HG03097 (cell line): ENCODE data around the gene AGAP1.
A peak's percentile ranks its signal among the peaks of the same experiment; 100 is the strongest.

Experiments
- ATAC-seq: cut with Tn5 transposase; IDR thresholded peaks from one replicate; pipeline ENCODE4 v1.9.1; 2021; ENCODE audit not compliant: unreplicated experiment, low FRiP score

Gene AGAP1

DNA sequence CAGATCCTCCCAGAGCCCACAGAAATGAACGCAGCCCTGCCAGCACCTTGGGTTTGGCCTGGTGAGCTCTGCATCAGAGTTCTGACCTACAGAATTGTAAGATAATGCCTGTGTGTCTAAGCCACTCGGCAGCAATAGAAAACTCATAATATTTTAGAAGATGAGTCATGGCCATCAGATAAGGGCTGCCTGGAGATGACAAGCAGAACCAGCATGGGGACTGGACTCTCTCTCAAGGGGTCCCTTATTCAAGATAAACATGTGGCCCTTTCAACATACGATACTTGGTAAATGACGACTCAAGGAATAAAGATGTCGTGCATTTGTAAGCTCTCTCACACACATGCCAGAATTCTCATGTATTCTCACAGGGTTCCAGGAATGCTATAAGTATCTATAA lies 8.5 kb upstream of the AGAP1 start:
- no peak for ATAC-seq

DNA sequence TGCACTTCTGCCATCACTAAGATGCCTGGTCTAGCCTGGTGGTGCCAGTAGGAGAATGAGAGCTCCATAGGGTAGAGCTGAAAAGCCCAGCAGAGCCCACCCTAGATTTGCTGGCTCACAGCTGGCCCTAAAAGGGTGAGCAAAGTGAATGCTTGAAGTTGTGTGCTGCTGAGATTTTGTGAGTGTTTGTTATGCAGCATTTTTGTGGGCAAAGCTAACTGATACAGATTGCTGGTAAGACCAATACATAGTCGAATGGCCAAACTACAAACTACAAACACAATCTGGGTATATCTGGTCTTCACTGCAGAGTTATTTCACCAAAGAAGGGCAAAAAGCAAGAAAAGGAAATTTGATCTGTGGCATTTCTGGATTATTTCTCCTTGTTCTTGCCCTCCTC lies 7.1 kb upstream of the AGAP1 start:
- ATAC-seq: no peak

DNA sequence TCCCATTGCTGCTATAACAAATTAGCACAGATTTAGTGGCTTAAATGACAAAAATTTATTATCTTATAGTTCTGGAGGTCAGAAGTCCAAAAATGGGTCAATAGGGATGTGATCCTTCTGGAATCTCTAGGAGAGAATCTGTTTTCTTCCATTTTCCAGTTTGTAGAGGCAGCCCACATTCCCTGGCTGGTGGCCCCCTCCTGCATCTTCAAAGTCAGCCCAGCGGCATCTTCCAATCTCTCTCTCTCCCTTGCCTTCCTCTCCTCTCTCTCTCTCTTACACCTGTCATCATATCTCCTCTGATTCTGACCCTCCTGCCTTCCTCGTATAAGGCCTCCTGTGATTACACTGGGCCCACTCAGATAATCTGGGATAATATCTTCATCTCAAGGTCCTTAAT lies 3.9 kb upstream of the AGAP1 start:
- ATAC-seq: no peak

DNA sequence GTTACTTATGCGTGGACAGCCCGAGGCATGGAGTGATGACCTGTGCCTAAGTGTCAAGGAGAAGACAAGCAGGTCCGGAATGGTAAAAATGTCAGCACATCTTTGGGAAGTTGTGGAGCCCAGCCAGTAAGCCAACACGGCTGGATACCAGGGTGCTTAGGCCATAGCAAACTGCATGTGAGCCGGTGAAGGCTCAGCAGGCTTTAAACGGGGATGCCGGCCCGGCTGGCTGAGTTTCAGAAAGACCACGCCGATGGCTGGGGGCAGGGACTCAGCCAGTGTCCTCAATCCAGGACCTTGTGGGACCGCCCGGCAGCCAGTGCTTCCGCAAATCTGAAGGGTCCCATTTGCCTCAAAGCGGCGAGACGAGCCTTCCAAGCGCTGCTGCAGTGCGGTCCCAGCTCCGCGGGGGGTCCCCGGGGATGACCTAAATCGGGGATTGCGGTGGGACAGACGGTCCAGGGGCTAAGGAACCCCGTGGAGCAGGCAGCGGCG lies 946 bp upstream of the AGAP1 start:
- ATAC-seq: no peak

DNA sequence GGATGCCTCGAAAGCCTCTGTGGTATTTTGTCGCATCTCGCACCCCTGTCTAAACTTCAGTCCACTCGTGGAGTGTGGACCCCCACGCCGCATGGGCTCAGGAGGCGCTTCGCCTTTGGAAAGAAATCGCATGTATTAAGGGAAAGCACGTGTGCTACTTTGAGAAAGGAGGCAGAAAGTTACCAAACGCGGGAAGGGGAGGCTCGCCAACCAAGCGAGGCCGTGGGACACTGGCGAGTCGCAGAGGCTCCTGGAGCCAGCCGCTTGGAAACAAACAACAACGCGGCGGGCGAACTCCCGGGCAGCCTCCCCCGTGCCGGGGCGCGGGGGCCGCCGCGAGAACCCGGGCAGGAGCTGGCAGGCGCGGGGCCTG lies 455 bp upstream of the AGAP1 start:
- ATAC-seq: no peak

DNA sequence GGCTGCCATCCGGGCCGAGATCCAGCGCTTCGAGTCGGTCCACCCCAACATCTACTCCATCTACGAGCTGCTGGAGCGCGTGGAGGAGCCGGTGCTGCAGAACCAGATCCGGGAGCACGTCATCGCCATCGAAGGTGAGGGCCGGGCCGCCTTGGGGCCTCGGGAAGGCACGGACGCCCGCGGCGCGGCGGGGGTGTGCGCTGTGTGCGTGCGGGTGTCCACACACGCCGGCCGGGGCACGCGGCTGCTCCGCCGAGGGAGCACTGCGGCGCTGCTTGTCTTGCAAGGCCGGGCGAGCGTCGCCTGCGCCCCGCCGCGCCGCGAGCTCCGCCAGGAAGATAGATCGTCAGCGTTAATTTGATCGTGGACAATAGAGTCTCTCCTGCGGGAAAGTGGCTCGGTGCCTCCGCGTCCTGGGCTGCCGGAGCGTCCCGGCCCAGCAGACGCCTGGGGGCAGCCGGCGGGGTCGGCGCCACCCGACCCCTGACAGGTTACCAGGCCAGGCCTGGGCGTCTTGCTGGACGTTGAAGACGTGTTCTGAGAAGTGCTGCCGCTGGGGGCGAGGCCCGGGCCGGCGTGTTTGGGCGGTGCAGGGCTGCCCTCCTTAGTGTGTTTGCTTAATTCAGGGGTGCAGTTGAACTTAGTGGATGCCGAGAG lies 1.0 kb downstream of the AGAP1 start:
- ATAC-seq: no peak

DNA sequence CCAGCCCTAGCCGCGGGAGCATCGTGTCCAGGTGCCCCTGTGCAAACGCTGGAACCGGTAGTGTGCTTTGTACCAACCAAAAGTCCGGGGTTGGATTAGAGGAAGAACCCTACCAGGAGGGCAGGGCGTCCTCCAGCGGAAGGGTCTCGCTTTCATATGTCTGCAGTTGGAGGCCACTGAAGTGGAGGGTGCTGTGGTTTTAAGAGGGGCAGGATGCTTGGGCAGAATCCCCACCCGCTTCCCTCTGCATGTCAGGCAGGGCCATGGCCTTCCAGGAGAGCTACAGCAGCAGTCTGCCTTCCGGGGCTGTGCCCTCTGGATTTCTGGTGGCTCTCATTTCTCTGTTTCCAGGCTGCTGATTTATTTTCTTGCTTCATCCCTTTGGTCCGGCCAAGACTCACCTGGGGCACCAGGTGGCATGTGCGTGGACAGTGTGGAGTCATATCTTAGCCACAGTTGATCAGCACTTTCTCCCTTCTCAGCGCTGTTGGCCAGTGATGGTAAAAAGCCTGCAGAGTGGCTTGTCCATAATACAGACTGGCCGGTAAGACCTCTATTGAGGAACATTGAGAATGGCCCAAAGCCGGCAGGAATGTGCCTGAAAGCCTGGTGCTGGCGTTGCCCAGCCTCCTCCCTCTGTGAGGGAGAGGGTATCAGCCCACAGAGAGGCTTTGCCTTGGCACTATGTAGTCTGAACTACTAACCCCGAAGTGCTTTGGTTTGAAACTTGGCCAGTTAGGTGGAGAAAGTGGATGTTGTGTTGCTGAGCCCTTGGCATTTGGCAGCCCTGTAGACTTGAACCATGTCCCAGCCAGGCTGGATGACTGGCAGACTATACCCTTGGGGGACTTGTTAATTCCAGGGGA lies 1.8 kb downstream of the AGAP1 start:
- no peak for ATAC-seq

DNA sequence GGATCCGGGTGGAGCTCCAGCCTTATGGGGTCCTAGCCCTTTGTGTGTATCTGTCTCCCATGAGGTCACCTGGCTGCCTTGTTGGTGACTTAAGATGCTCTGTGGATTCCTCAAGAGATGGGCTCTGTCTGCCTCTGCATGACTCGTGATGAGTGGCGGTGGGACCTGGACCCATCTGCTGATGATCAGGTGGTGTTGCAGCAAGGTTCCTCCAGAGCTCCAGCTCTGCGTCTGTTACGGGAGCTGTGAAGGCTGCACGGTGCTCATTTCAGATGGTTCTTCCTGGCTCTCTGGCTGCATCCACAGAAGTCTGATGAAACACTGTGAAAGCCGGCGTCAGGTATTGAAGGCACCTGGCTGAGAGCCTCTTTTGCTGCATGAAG lies 2.4 kb downstream of the AGAP1 start:
- ATAC-seq: no peak

DNA sequence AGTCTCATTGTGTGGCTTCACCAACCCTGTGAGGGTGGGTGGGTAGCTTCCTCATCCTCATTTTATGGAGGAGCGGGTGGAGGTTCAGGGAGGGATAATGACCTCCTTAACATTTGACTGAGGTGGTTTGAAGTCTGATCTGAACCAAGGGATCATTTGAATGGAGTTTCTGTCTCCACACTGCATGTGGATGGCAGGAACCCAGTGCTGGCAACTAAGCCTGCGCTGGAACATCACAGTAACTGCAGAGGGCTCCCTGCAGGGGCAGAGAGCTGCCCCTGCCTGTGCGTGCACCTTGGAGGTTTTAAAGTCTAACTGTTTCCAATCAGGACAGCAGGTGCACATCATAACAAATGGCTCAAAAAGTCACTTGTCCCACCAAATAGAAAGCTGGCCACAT lies 3.3 kb downstream of the AGAP1 start:
- no peak for ATAC-seq

DNA sequence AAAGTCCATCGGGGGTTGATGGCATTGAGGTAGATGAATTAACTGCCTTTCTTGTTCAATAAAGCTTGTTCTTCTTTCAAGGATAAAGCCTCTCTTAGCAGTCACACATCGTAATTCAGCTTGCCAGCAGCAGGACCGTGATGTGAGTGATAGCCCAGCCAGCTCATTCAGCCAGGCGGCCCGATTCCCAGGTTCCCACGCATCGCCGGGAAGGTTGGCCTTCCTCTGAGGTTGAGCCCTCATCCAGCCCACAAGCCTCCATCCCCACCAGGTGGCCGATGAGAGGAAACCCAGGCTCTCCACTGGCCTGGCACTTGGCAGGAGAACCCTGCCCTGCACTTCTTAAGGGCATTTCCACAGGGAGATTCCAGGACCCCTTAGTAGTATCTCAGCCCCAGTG lies 4.7 kb downstream of the AGAP1 start:
- no peak for ATAC-seq

DNA sequence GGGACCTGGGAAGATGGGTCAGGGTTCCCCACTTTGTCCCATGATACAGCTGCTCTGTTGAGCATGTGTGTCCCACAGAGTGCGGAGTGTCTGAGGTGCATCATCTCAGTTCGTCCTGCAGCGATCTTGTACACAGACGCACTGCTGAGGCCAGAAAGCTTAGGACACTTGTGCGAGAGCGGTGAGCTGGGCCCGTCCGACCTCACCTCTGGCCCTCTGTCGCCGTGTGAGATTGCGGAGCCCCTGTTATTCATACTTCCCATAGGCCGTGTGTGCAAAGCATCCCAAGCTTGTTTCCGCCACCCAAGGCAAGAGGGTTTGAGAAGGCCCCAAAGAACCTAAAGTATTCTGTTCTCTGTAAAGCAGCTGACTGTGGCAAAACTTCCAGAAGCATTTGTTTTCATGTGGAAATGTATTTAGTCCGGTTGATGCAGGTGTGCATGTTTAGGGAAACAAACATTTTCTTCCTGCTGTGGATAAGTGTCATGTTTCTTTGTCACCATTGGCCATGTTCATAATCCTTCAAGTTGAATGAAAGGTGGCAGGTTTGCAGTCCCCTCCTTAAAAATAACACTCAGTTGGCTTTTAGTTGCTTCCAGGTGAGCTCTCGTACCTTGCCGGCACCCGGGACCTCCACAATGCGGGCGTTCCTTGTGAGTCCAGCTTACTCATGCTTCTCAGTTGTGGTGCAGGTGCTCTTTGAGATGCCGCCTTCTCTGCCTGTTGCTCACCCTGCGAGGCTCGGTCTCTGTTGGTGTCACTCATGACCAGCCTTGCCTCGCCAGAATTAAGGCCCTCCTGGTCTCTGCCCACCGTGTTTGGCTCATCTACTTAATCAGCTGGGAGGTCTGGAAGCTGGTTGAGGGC lies 5.3 kb downstream of the AGAP1 start:
- no peak for ATAC-seq

DNA sequence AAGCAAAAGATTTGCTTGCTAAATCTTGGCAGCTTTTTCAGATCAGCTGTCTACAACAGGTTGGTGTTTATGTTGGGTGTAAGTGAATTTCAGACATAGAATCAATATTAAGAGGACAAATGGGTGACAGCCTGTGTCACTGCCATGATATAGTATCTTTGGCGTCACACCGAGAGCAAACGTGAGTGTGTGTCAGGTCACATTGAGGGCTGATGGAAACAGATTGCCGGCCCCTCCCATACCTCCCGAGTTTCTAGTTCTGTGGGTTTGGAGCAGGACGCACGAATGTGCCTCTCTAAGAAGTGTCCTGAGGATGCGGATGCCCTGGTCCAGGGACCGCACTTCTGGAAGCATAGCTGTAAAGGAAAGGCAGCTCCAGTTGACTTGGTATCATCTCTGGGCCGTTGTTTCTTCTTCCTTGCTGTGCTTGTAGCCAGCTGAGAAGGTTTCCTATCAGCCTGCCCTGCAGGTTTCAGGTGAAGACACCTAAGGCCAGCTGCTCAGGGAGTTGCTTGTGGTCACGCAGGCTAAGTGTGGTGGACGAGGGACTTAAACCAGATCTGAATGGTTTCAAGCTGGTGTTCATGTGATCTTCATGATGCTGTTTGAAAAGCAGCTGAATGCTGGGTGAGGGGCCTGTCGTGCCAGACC lies 6.4 kb downstream of the AGAP1 start:
- ATAC-seq: no peak

DNA sequence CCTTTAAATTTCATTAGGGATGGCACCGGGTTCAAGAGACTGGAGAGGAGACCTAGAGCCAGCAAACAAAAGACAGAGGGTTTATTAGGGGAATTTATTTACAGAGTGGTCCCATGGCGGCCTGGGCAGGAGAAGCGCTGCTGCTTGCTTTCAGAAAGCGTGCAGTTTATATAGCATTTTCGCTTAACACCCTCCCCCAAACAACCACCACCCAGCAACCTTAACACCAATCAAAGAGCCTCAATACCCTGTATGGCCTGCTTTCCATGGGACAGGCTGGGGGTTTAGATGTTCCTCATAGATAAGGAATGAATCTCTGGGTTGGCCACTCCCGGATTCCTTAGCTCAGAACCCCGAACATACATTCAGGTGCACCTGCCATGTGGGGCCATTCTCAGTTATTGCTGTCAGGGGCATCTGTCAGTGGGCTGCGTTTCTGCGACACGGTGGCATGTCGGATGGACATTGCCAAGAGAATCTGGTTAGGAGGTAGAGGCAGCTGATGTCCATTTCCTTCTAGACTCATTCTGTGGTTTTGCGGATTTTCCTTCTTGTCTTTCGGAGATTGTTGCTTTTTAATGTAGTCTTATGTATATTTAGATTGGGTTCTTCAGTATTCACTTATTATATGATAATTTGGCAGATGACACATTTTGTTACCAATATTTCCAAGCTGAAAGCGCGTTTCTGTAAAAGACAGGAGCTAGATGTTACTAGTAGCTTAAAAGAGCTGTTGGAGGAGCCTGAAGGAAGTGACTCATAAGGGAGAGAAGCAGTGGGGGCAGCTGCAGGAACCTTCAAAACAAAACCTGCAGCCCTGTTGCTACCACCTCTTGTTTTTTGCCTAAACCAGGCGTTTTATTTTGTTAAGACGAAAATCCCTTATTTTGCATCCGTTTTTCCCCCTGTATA lies 7.2 kb downstream of the AGAP1 start:
- peak; percentile 67 for ATAC-seq

DNA sequence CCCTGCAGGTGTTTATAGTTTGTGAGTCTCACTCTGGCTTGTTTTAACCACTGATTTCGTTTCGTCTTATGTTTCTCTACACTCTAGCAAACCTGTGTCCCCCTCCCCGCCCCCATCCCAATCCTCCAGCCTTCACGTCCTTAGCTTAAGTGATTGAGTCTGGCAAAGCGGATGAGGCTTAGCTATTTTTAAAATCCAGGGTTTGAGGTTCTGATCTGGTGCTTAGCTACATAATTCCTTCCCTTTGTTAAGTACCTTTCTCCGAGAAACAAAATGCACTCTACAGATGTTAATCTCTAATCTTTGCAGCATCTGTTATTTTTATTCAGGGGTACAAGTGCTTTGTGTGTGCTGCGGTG lies 7.8 kb downstream of the AGAP1 start:
- no peak for ATAC-seq

DNA sequence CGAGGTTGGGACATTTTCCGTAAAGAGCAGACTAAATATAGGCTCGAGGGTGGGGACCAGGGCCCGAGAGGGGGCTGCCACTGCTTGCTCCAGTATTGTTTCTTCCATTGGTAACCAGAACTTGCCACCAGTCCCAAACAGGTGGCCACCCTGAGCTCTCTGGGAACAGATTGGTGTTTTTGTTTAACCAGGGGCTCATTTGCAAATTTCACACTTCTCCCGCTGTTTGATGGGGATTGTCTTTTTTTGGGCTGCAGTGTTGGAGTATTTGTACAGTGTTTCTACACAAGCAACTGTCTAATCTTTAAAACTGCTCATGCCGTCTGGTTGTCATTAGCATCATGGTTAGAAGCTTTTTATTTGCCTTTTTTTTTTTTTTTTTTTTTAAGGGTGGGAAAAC lies 8.5 kb downstream of the AGAP1 start:
- no peak for ATAC-seq

DNA sequence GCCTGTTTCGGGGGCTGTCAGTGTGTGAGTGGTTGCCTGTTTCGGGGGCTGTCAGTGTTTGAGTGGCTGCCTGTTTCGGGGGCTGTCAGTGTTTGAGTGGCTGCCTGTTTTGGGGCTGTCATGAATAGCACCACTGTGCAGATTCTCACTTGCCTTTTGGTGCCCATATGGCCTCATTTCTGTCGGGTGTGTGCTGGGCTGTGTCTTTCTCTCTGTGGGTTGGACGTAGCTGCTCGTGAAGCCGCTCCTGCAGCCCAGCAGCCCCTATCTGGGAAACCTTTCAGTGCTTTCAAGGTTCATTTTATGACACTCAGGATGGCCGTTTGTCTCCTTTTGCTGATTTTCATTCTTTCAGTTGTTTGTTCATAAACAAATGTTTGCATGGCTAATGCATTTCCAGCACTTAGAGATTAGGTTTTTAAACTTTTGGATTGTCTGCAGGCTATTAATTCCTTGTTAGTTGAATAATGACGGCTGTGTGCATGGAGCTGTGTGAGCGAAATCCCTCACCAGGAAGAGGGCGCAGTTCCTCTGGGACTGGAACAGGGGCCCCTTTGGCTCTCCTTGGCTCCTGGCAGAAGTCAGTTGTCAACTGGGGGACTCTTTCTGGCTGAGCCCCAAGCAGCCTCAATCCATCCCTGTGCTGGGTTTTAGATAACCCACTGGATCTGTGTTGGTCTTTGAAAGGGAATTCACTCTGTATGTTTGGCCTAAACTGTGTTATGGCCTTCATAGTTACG lies 10.8 kb downstream of the AGAP1 start:
- ATAC-seq: no peak

DNA sequence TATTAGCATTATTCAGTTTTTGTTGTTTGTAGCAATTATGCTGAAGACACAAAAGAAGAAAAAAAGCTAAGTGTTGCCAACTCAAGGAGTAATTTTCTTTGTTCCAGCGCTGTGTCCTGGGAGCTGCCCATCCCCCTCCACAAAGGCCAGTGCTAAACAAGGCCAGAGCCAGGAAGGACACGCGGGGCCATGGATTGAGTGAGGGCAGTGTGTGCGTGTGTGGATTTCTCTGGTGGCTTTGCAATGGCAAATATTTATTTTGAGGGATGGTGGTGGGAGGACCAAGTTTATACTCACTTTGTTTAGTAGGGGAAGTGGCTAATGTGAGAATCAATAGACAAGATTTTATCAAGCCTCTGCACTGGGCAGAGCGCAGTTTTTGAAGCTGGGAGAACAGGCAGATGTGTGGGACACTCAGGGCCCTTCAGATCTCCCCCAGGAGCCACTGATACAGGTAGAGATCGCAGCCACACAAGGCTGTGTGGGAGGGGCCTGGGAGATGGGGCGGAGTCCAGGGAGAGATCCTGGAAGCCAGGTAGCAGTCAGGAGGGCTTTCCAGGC lies 11.4 kb downstream of the AGAP1 start:
- ATAC-seq: no peak

DNA sequence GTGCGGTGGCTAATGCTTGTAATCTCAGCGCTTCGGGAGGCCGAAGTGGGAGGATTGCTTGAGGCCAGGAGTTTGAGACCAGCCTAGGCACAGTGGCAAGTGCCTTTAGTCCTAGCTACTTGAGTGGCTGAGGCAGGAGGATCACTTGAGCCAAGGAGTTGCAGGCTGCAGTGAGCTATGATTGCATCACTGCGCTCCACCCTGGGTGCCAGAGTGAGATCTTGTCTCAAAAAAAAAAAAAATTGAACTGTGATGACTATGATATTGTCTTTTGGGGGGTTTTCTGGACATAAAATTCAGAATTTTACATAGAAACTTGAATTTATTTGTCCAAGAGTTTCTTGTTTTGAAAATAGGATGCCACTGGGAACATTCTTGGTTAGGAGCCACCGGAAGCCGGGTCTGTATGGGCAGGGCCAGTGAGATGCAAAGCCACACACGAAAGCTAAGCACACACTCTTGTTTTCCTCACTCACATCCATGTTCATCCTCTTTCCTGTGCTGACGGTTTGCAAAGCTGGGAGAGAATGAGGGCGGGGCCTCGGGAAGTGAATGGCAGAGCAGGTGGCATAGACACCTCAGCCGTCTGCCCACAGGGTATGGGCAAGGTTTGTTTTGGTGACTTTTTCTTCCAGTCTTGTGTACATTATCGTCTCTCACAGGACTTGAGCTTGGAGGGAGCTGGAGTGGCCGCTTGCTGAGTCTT lies 12.6 kb downstream of the AGAP1 start:
- ATAC-seq: no peak
